HG02973 (cell line): ENCODE results near the gene PPP2CA.

ENCODE experiments used
- ATAC-seq: cut with Tn5 transposase; IDR thresholded peaks from one replicate; pipeline ENCODE4 v1.9.1; 2021; ENCODE audit warnings: moderate library complexity; ENCODE audit not compliant: unreplicated experiment

PPP2CA gene

GRCh38 chr5:134149571-134150303 is 76.1 kb downstream of the PPP2CA start:
- no peak for ATAC-seq

- ATAC-seq, result no peak
These were observed 76.8 kb downstream of the PPP2CA start for GRCh38 chr5:134148986-134149539.

GRCh38 chr5:134148316-134148715 is 77.6 kb downstream of the PPP2CA start:
- ATAC-seq, result no peak

GRCh38 chr5:134146651-134147518 is 79.0 kb downstream of the PPP2CA start:
- no peak for ATAC-seq

GRCh38 chr5:134145779-134146581 is 79.9 kb downstream of the PPP2CA start:
- peak; percentile 59 for ATAC-seq

- ATAC-seq, result no peak
These were observed 80.7 kb downstream of the PPP2CA start for GRCh38 chr5:134145041-134145757.
